CD14-positive monocyte (primary cell): Measurements from ENCODE around the gene DGKI. TPM values are rescaled to one million over a fixed set of nuclear protein-coding genes. Genes with fewer than 3 reads are reported as not detected.

ENCODE experiments used
- DNase-seq, 3 donors: peaks; one replicate each; pipeline ENCODE4 v3.0.0-alpha.2; 2011 to 2022
- H2AFZ ChIP-seq: 2 replicates; pipeline ENCODE4 v1.6.0; 2012; ENCODE audit warnings: mild to moderate bottlenecking, low read depth, low read length, inconsistent platforms; ENCODE audit not compliant: insufficient read depth, poor library complexity, severe bottlenecking
- H3K27ac ChIP-seq, 2 donors: 1 replicate in 1 of 2; 2 replicates in 1 of 2; pipeline ENCODE4 v1.5.1; 2012 to 2013; ENCODE audit warnings: low read length in 2 of 2, control low read depth in 1 of 2, inconsistent platforms in 1 of 2, low read depth in 1 of 2, mild to moderate bottlenecking in 1 of 2
- H3K27me3 ChIP-seq, 2 donors: one replicate each; pipeline versions ENCODE4 v1.6.0 to v1.6.1; 2011 to 2013; ENCODE audit warnings: low read length in 2 of 2; ENCODE audit not compliant: control insufficient read depth in 2 of 2, insufficient read depth in 2 of 2
- H3K36me3 ChIP-seq, 2 donors: replicated peaks in 1 of 2; 1 replicate in 1 of 2; 2 replicates in 1 of 2; pipeline versions ENCODE4 v1.5.1 to v1.6.1; 2012 to 2013; ENCODE audit warnings: low read length in 2 of 2, control low read depth in 1 of 2, inconsistent platforms in 1 of 2, mild to moderate bottlenecking in 1 of 2; ENCODE audit not compliant: insufficient read depth in 2 of 2, control insufficient read depth in 1 of 2
- H3K4me1 ChIP-seq, 2 donors: 1 replicate in 1 of 2; 2 replicates in 1 of 2; pipeline versions ENCODE4 v1.5.1 to v1.6.1; 2012 to 2013; ENCODE audit warnings: low read length in 2 of 2, control low read depth in 1 of 2, inconsistent platforms in 1 of 2, mild to moderate bottlenecking in 1 of 2, moderate library complexity in 1 of 2; ENCODE audit not compliant: insufficient read depth in 2 of 2, control insufficient read depth in 1 of 2
- H3K4me2 ChIP-seq: replicated peaks from 2 replicates; pipeline ENCODE3; 2012; ENCODE audit warnings: low read length, moderate library complexity, mild to moderate bottlenecking; ENCODE audit not compliant: poor library complexity, severe bottlenecking; ENCODE audit errors: extremely low read depth
- H3K4me3 ChIP-seq, 3 experiments: fragments of 200-600 bp in 1 of 3; sonication (generic) in 1 of 3; replicated peaks in 1 of 3; 1 replicate in 2 of 3; 2 replicates in 1 of 3; pipeline ENCODE4 v1.5.1; 2011 to 2013; ENCODE audit warnings: low read length in 3 of 3, mild to moderate bottlenecking in 3 of 3, control low read depth in 2 of 3, low read depth in 2 of 3, inconsistent platforms in 1 of 3, moderate library complexity in 1 of 3
- H3K79me2 ChIP-seq: 2 replicates; pipeline ENCODE4 v1.6.0; 2012; ENCODE audit warnings: mild to moderate bottlenecking, control low read depth, inconsistent platforms, low read length, moderate library complexity; ENCODE audit not compliant: insufficient read depth
- H3K9ac ChIP-seq: 2 replicates; pipeline ENCODE4 v1.6.0; 2017; ENCODE audit warnings: low read length, mild to moderate bottlenecking; ENCODE audit not compliant: insufficient read depth, poor library complexity, severe bottlenecking
- H3K9me3 ChIP-seq, 2 donors: replicated peaks in 1 of 2; 1 replicate in 1 of 2; 2 replicates in 1 of 2; pipeline versions ENCODE4 v1.5.1 to v1.6.1; 2012 to 2013; ENCODE audit warnings: low read length in 2 of 2, control low read depth in 1 of 2; ENCODE audit not compliant: control insufficient read depth in 1 of 2, insufficient read depth in 1 of 2
- H4K20me1 ChIP-seq: 2 replicates; pipeline ENCODE4 v1.6.0; 2012; ENCODE audit warnings: mild to moderate bottlenecking, low read length, control low read depth, moderate library complexity; ENCODE audit not compliant: insufficient read depth
- H3K27ac Mint-ChIP-seq, 7 donors: one replicate each; pipeline ENCODE4 v1.8.0; 2020; ENCODE audit warnings: mild to moderate bottlenecking in 7 of 7, mixed read lengths in 7 of 7, moderate library complexity in 6 of 7, inconsistent platforms in 2 of 7
- H3K27me3 Mint-ChIP-seq, 3 donors: one replicate each; pipeline ENCODE4 v1.8.0; 2021 to 2022; ENCODE audit warnings: low read depth in 3 of 3, mild to moderate bottlenecking in 3 of 3, mixed read lengths in 3 of 3, moderate library complexity in 3 of 3, inconsistent platforms in 1 of 3
- H3K36me3 Mint-ChIP-seq, 2 donors: one replicate each; pipeline ENCODE4 v1.8.0; 2020; ENCODE audit warnings: mixed read lengths in 2 of 2, inconsistent platforms in 1 of 2, mild to moderate bottlenecking in 1 of 2
- H3K4me1 Mint-ChIP-seq: one replicate; pipeline ENCODE4 v1.8.0; 2020; ENCODE audit warnings: mild to moderate bottlenecking, mixed read lengths
- H3K4me3 Mint-ChIP-seq, 2 donors: one replicate each; pipeline ENCODE4 v1.8.0; 2020; ENCODE audit warnings: mild to moderate bottlenecking in 2 of 2, mixed read lengths in 2 of 2, moderate library complexity in 1 of 2
- H3K9me3 Mint-ChIP-seq, 7 donors: one replicate each; pipeline ENCODE4 v1.8.0; 2020 to 2022; ENCODE audit warnings: mixed read lengths in 7 of 7, mild to moderate bottlenecking in 6 of 7, moderate library complexity in 6 of 7, inconsistent platforms in 2 of 7
- CTCF ChIP-seq: fragments of 200-600 bp; IDR thresholded peaks from one replicate; pipeline ENCODE4 v1.8.0; 2022; ENCODE audit warnings: antibody characterized with exemption, mild to moderate bottlenecking
- WGBS: methylation state at CpG from one replicate; pipeline ENCODE4 v1.1.5; 2013; ENCODE audit warnings: missing lambda C conversion rate; ENCODE audit not compliant: insufficient coverage; 5-methylcytosine and 5-hydroxymethylcytosine counted together
- intact Hi-C, 2 donors: fragments of 100-400 bp; cut with micrococcal nuclease; formaldehyde crosslinking; loops; one replicate each; pipeline versions ENCODE4 v1.15.0 to v1.15.1; 2023
- polyA plus RNA-seq, 3 donors: library from polyadenylated mRNA; depleted of rRNA in 1 of 3; unstranded in 2 of 3; stranded (reverse) in 1 of 3; fragments of 300-500 nt in 2 of 3; fragments of >200 nt in 1 of 3; fragmentation: Illumina TruSeq in 2 of 3; gene quantifications; 1 replicate in 2 of 3; 2 replicates in 1 of 3; pipeline ENCODE4 v1.2.3, GENCODE V29; 2012 to 2021

Gene DGKI
- polyA plus RNA-seq, 3 donors, result not detected

GRCh38 chr7:137488038-137488437 is 358.7 kb downstream of the DGKI start:
- no peaks in the 10 kb centered on the region for H3K27me3 ChIP-seq
- peaks cover 0 to 6% (median 2%) of the 10 kb centered on the region in 7 donors for H3K9me3 Mint-ChIP-seq
- H4K20me1 ChIP-seq, result no peaks in the 10 kb centered on the region
- WGBS, result no CpG with 5 or more reads among the region's 1 CpG
- H3K4me3 Mint-ChIP-seq, result no peak overlapping the region
- no peak overlapping the region for H3K4me2 ChIP-seq
- H2AFZ ChIP-seq, result no peak overlapping the region
- H3K4me3 ChIP-seq, result no peak overlapping the region
- H3K27me3 Mint-ChIP-seq, result peaks cover 0 to 1% (median 0%) of the 10 kb centered on the region in 3 donors
- H3K27ac ChIP-seq, result no peak overlapping the region
- no peak for DNase-seq
- H3K27ac Mint-ChIP-seq, result no peak overlapping the region
- TF ChIP-seq CTCF, result no peak
- H3K9ac ChIP-seq, result no peak overlapping the region
- H3K79me2 ChIP-seq, result no peaks in the 10 kb centered on the region
- peaks cover under 1 to 5% of the 10 kb centered on the region in 2 donors for H3K9me3 ChIP-seq
- H3K4me1 ChIP-seq, result no peaks in the 10 kb centered on the region
- no peaks in the 10 kb centered on the region for H3K4me1 Mint-ChIP-seq
- H3K36me3 ChIP-seq, result no peaks in the 10 kb centered on the region
- H3K36me3 Mint-ChIP-seq, result no peaks in the 10 kb centered on the region
- intact Hi-C loops, result no loop called here

- WGBS, result no CpG with 5 or more reads among the region's 2 CpGs
- no peaks in the 10 kb centered on the region for H3K36me3 ChIP-seq
- Mint-ChIP-seq H3K9me3 (peaks cover 0 to 4% (median 0%) of the 10 kb centered on the region in 7 donors), H3K27me3 (no peaks in the 10 kb centered on the region), H3K36me3 (no peaks in the 10 kb centered on the region), H3K27ac (no peak overlapping the region), H3K4me3 (no peak overlapping the region), H3K4me1 (no peaks in the 10 kb centered on the region)
- no peak overlapping the region for H3K4me3 ChIP-seq
- no peak overlapping the region for H3K9ac ChIP-seq
- no peaks in the 10 kb centered on the region for H3K9me3 ChIP-seq
- no peak for TF ChIP-seq CTCF
- DNase-seq, result no peak
- intact Hi-C loops, result no loop called here
- H3K79me2 ChIP-seq, result no peaks in the 10 kb centered on the region
- H4K20me1 ChIP-seq, result no peaks in the 10 kb centered on the region
- H3K27me3 ChIP-seq, result no peaks in the 10 kb centered on the region
- no peaks in the 10 kb centered on the region for H3K4me1 ChIP-seq
- no peak overlapping the region for H2AFZ ChIP-seq
- no peak overlapping the region for H3K4me2 ChIP-seq
- no peak overlapping the region for H3K27ac ChIP-seq
Observed at GRCh38 chr7:137485818-137486217, 361.0 kb downstream of the DGKI start.
